Activated CD4-positive, alpha-beta memory T cell treated with anti-CD3 and anti-CD28 coated beads, Interleukin-2, amount 10 ng/mL, durations not matched to agents 7 days and 5 days (primary cell): ENCODE results near the gene AQP5. TPM values are rescaled to one million over a fixed set of nuclear protein-coding genes. Genes with fewer than 3 reads are reported as not detected.
"Not testable (repeated sequence)": the region's sequence is repeated elsewhere in the genome, so short reads cannot be mapped to it uniquely, and the experiment has no call there.

Experiments
- CTCF ChIA-PET: fragments of 350-600 bp; sonication (Branson Sonifier 250); formaldehyde crosslinking; loops from one replicate; lab custom pipeline; 2021; ENCODE audit warnings: antibody characterized with exemption, inconsistent platforms; lab: Charles Lee
- POLR2A ChIA-PET: fragments of 350-600 bp; sonication (Branson Sonifier 250); formaldehyde crosslinking; loops from one replicate; lab custom pipeline; 2021; ENCODE audit warnings: antibody characterized with exemption; lab: Charles Lee
- DNase-seq: peaks from one replicate; pipeline ENCODE4 v3.0.0-alpha.2; 2020
- H3K27ac Mint-ChIP-seq: one replicate; pipeline ENCODE4 v1.8.0; 2021; ENCODE audit warnings: mild to moderate bottlenecking, mixed read lengths
- H3K27me3 Mint-ChIP-seq: one replicate; pipeline ENCODE4 v1.8.0; 2021; ENCODE audit warnings: mixed read lengths
- H3K36me3 Mint-ChIP-seq: one replicate; pipeline ENCODE4 v1.8.0; 2021; ENCODE audit warnings: low read depth, mixed read lengths
- H3K4me1 Mint-ChIP-seq: one replicate; pipeline ENCODE4 v1.8.0; 2021; ENCODE audit warnings: mixed read lengths
- H3K4me3 Mint-ChIP-seq: one replicate; pipeline ENCODE4 v1.8.0; 2021; ENCODE audit warnings: mild to moderate bottlenecking, mixed read lengths
- H3K9me3 Mint-ChIP-seq: one replicate; pipeline ENCODE4 v1.8.0; 2021; ENCODE audit warnings: mixed read lengths
- total RNA-seq, 2 experiments: library from RNA; stranded (reverse); gene quantifications; one replicate each; pipeline ENCODE4 v1.2.3, GENCODE V29; 2021

The AQP5 gene
- total RNA-seq, 2 experiments from 2014 or later, result not detected

GRCh38 chr12:49983892-49984291, 22.2 kb downstream of the AQP5 start:
- H3K9me3 Mint-ChIP-seq, result no peaks in the 10 kb centered on the region
- DNase-seq, result no peak
- ChIA-PET POLR2A (interaction anchor here (1.4 kb wide), 1 partner anchor 22 kb away, joined by 3 read pairs; no protein-coding TSS in a partner anchor), CTCF (interaction anchor here (1.5 to 9.8 kb wide), 3 partner anchors 16 to 128 kb away, joined by 3 to 101 read pairs (median 4); partner anchors contain the start of gene COX14)
- no peak overlapping the region for H3K4me3 Mint-ChIP-seq
- H3K36me3 Mint-ChIP-seq, result peaks cover 39% of the 10 kb centered on the region
- H3K27me3 Mint-ChIP-seq, result no peaks in the 10 kb centered on the region
- H3K27ac Mint-ChIP-seq, result no peak overlapping the region
- H3K4me1 Mint-ChIP-seq, result peaks cover 3% of the 10 kb centered on the region

- peaks cover 46% of the 10 kb centered on the region for H3K36me3 Mint-ChIP-seq
- no peaks in the 10 kb centered on the region for H3K27me3 Mint-ChIP-seq
- peaks cover 3% of the 10 kb centered on the region for H3K4me1 Mint-ChIP-seq
- H3K27ac Mint-ChIP-seq, result no peak overlapping the region
- H3K4me3 Mint-ChIP-seq, result no peak overlapping the region
- no peaks in the 10 kb centered on the region for H3K9me3 Mint-ChIP-seq
- ChIA-PET POLR2A (interaction anchor here (0.8 to 1.4 kb wide), 3 partner anchors 21 to 39 kb away, joined by 3 to 4 read pairs (median 3); no protein-coding TSS in a partner anchor), CTCF (interaction anchor here (0.5 to 9.8 kb wide), 3 partner anchors 17 to 211 kb away, joined by 4 to 101 read pairs (median 5); partner anchors contain the start of gene COX14)
- no peak for DNase-seq
These were observed 23.0 kb downstream of the AQP5 start for GRCh38 chr12:49984476-49985359.

- CTCF ChIA-PET, result interaction anchor here (1.3 to 9.8 kb wide), 2 partner anchors 18 to 53 kb away, joined by 3 to 101 read pairs; no protein-coding TSS in a partner anchor
- no peak overlapping the region for H3K4me3 Mint-ChIP-seq
- POLR2A ChIA-PET, result interaction anchor here (1.0 kb wide), 1 partner anchor 40 kb away, joined by 3 read pairs; no protein-coding TSS in a partner anchor
- DNase-seq, result no peak
- H3K4me1 Mint-ChIP-seq, result peaks cover 3% of the 10 kb centered on the region
- no peaks in the 10 kb centered on the region for H3K27me3 Mint-ChIP-seq
- no peaks in the 10 kb centered on the region for H3K9me3 Mint-ChIP-seq
- H3K36me3 Mint-ChIP-seq, result peaks cover 56% of the 10 kb centered on the region
- H3K27ac Mint-ChIP-seq, result no peak overlapping the region
These were observed 24.3 kb downstream of the AQP5 start for GRCh38 chr12:49985981-49986380.

GRCh38 chr12:49986476-49986875, 24.8 kb downstream of the AQP5 start:
- peaks cover 58% of the 10 kb centered on the region for H3K36me3 Mint-ChIP-seq
- not testable (repeated sequence) for H3K9me3 Mint-ChIP-seq, DNase-seq, H3K27ac Mint-ChIP-seq, H3K4me3 Mint-ChIP-seq, H3K27me3 Mint-ChIP-seq, H3K4me1 Mint-ChIP-seq
- ChIA-PET POLR2A (interaction anchor here (0.8 to 1.1 kb wide), 2 partner anchors 18 to 20 kb away, joined by 3 to 4 read pairs; no protein-coding TSS in a partner anchor), CTCF (interaction anchor here (1.3 to 9.8 kb wide), 2 partner anchors 19 to 52 kb away, joined by 3 to 101 read pairs; no protein-coding TSS in a partner anchor)

- H3K27ac Mint-ChIP-seq, result no peak overlapping the region
- no peaks in the 10 kb centered on the region for H3K27me3 Mint-ChIP-seq
- peaks cover 71% of the 10 kb centered on the region for H3K36me3 Mint-ChIP-seq
- peaks cover 3% of the 10 kb centered on the region for H3K4me1 Mint-ChIP-seq
- ChIA-PET CTCF (interaction anchor here (1.0 kb wide), 1 partner anchor 20 kb away, joined by 3 read pairs; no protein-coding TSS in a partner anchor), POLR2A (no interaction called here)
- H3K9me3 Mint-ChIP-seq, result no peaks in the 10 kb centered on the region
- no peak for DNase-seq
- H3K4me3 Mint-ChIP-seq, result no peak overlapping the region
These were observed 26.1 kb downstream of the AQP5 start for GRCh38 chr12:49987625-49988303.

GRCh38 chr12:49989400-49989799, 27.7 kb downstream of the AQP5 start:
- H3K4me3 Mint-ChIP-seq, H3K9me3 Mint-ChIP-seq, POLR2A ChIA-PET, H3K27ac Mint-ChIP-seq, DNase-seq, H3K4me1 Mint-ChIP-seq, H3K27me3 Mint-ChIP-seq: not testable (repeated sequence)
- CTCF ChIA-PET, result interaction anchor here (1.2 to 2.6 kb wide), 3 partner anchors 22 to 44 kb away, joined by 3 to 18 read pairs (median 4); no protein-coding TSS in a partner anchor
- H3K36me3 Mint-ChIP-seq, result peaks cover 86% of the 10 kb centered on the region

GRCh38 chr12:49990273-49990672, 28.6 kb downstream of the AQP5 start:
- H3K36me3 Mint-ChIP-seq, result peaks cover 86% of the 10 kb centered on the region
- CTCF ChIA-PET, result interaction anchor here (1.7 to 2.6 kb wide), 2 partner anchors 16 to 23 kb away, joined by 3 to 18 read pairs; no protein-coding TSS in a partner anchor
- POLR2A ChIA-PET, result no interaction called here

GRCh38 chr12:49998453-49998852, 36.8 kb downstream of the AQP5 start:
- CTCF ChIA-PET, result interaction anchor here (1.0 to 1.2 kb wide), 2 partner anchors 29 to 72 kb away, joined by 3 read pairs; no protein-coding TSS in a partner anchor
- POLR2A ChIA-PET, result no interaction called here
- Mint-ChIP-seq H3K4me3 (no peak overlapping the region), H3K36me3 (peaks cover 73% of the 10 kb centered on the region), H3K4me1 (no peaks in the 10 kb centered on the region), H3K9me3 (no peaks in the 10 kb centered on the region), H3K27me3 (no peaks in the 10 kb centered on the region), H3K27ac (no peak overlapping the region)
- DNase-seq, result no peak

More at GRCh38 chr12:49990273-49990672, 28.6 kb downstream of the AQP5 start:
- Mint-ChIP-seq H3K27me3 (no peaks in the 10 kb centered on the region), H3K9me3 (no peaks in the 10 kb centered on the region), H3K4me1 (no peaks in the 10 kb centered on the region), H3K27ac (no peak overlapping the region), H3K4me3 (no peak overlapping the region)
- no peak for DNase-seq

- Mint-ChIP-seq H3K36me3 (peaks cover 79% of the 10 kb centered on the region), H3K4me1 (peaks cover 8% of the 10 kb centered on the region)
- POLR2A ChIA-PET, result interaction anchor here (0.6 kb wide), 1 partner anchor 162 kb away, joined by 3 read pairs; no protein-coding TSS in a partner anchor
These were observed 41.9 kb downstream of the AQP5 start for GRCh38 chr12:50003595-50003994.

GRCh38 chr12:50004696-50005095, 43.0 kb downstream of the AQP5 start:
- Mint-ChIP-seq H3K36me3 (peaks cover 75% of the 10 kb centered on the region), H3K4me3 (no peak overlapping the region), H3K9me3 (no peaks in the 10 kb centered on the region), H3K27me3 (no peaks in the 10 kb centered on the region), H3K27ac (no peak overlapping the region), H3K4me1 (peaks cover 14% of the 10 kb centered on the region)
- ChIA-PET POLR2A (interaction anchor here (2.6 kb wide), 1 partner anchor 20 kb away, joined by 12 read pairs; the partner anchor contains the start of gene RACGAP1), CTCF (interaction anchor here (2.5 to 5.4 kb wide), 2 partner anchors 34 to 37 kb away, joined by 14 to 27 read pairs; no protein-coding TSS in a partner anchor)
- no peak for DNase-seq

More at GRCh38 chr12:50003595-50003994, 41.9 kb downstream of the AQP5 start:
- no peaks in the 10 kb centered on the region for H3K27me3 Mint-ChIP-seq
- CTCF ChIA-PET, result interaction anchor here (0.5 to 5.4 kb wide), 6 partner anchors 18 to 239 kb away, joined by 3 to 27 read pairs (median 6); no protein-coding TSS in a partner anchor
- H3K4me3 Mint-ChIP-seq, result no peak overlapping the region
- H3K27ac Mint-ChIP-seq, result no peak overlapping the region
- DNase-seq, result no peak
- no peaks in the 10 kb centered on the region for H3K9me3 Mint-ChIP-seq

GRCh38 chr12:50005175-50005574, 43.5 kb downstream of the AQP5 start:
- H3K27me3 Mint-ChIP-seq, result no peaks in the 10 kb centered on the region
- DNase-seq, result no peak
- no peak overlapping the region for H3K27ac Mint-ChIP-seq
- no peak overlapping the region for H3K4me3 Mint-ChIP-seq
- peaks cover 15% of the 10 kb centered on the region for H3K4me1 Mint-ChIP-seq
- POLR2A ChIA-PET, result interaction anchor here (1.3 to 2.6 kb wide), 3 partner anchors 12 to 21 kb away, joined by 3 to 12 read pairs (median 6); partner anchors contain the start of gene RACGAP1
- H3K36me3 Mint-ChIP-seq, result peaks cover 77% of the 10 kb centered on the region
- H3K9me3 Mint-ChIP-seq, result no peaks in the 10 kb centered on the region
- CTCF ChIA-PET, result interaction anchor here (1.2 to 5.4 kb wide), 3 partner anchors 34 to 65 kb away, joined by 3 to 27 read pairs (median 14); no protein-coding TSS in a partner anchor

GRCh38 chr12:50006280-50006679, 44.6 kb downstream of the AQP5 start:
- Mint-ChIP-seq H3K36me3 (peaks cover 71% of the 10 kb centered on the region), H3K9me3 (no peaks in the 10 kb centered on the region), H3K4me3 (no peak overlapping the region), H3K27me3 (no peaks in the 10 kb centered on the region), H3K4me1 (peaks cover 15% of the 10 kb centered on the region), H3K27ac (no peak overlapping the region)
- ChIA-PET POLR2A (interaction anchor here (1.3 to 2.6 kb wide), 4 partner anchors 14 to 22 kb away, joined by 3 to 12 read pairs (median 4); partner anchors contain the start of gene RACGAP1), CTCF (interaction anchor here (0.8 to 5.4 kb wide), 8 partner anchors 11 to 64 kb away, joined by 3 to 27 read pairs (median 4); no protein-coding TSS in a partner anchor)
- no peak for DNase-seq
